Panc1 (cell line): Measurements from ENCODE around the gene SLC9A2. TPM values are rescaled to one million over a fixed set of nuclear protein-coding genes. Genes with fewer than 3 reads are reported as not detected.

Experiments
- ATAC-seq: fragments of 200-7000 bp; cut with Tn5 transposase; 2 replicates; pipeline ENCODE4 v1.9.1; 2020; ENCODE audit warnings: mild to moderate bottlenecking, moderate library complexity
- BruUV-seq: library from RNA; stranded (reverse); fragments of 400-500 nt; replicated peaks from 2 replicates; lab custom pipeline; 2021; lab: Mats Ljungman, UMichigan
- CTCF ChIA-PET: fragments of 300-600 bp; sonication (Branson Sonifier 250); formaldehyde crosslinking; loops from one replicate; lab custom pipeline; 2022; ENCODE audit warnings: antibody characterized with exemption; lab: Charles Lee
- POLR2A ChIA-PET: fragments of 300-600 bp; sonication (Branson Sonifier 250); formaldehyde crosslinking; loops from one replicate; lab custom pipeline; 2022; ENCODE audit warnings: antibody characterized with exemption; lab: Charles Lee
- DNase-seq: peaks from one replicate; pipeline ENCODE4 v3.0.0-alpha.2; 2010; ENCODE audit warnings: low read depth, low spot score
- H3K27ac ChIP-seq: 2 replicates; pipeline ENCODE4 v1.5.1; 2011; ENCODE audit warnings: mild to moderate bottlenecking, low read length, inconsistent platforms
- H3K27me3 ChIP-seq: fragments of 200-500 bp; sonication (Bioruptor generic); 2 replicates; pipeline ENCODE4 v1.6.0; 2014; ENCODE audit warnings: low read length, inconsistent platforms; ENCODE audit not compliant: control insufficient read depth, insufficient read depth
- H3K36me3 ChIP-seq: fragments of 200-500 bp; sonication (Bioruptor generic); 2 replicates; pipeline ENCODE4 v1.5.1; 2014; ENCODE audit warnings: inconsistent platforms, mild to moderate bottlenecking, low read length, moderate library complexity; ENCODE audit not compliant: control insufficient read depth, insufficient read depth
- H3K4me1 ChIP-seq: 2 replicates; pipeline ENCODE4 v1.5.1; 2011; ENCODE audit warnings: inconsistent platforms, mild to moderate bottlenecking, low read length, moderate library complexity; ENCODE audit not compliant: control insufficient read depth, insufficient read depth
- H3K4me3 ChIP-seq, 2 experiments: 2 replicates each; pipeline ENCODE4 v1.5.1; 2011 to 2012; ENCODE audit warnings: low read depth in 2 of 2, low read length in 2 of 2, mild to moderate bottlenecking in 2 of 2, inconsistent platforms in 1 of 2, moderate library complexity in 1 of 2
- H3K9me3 ChIP-seq: fragments of 200-500 bp; sonication (Bioruptor generic); 2 replicates; pipeline ENCODE4 v1.5.1; 2014; ENCODE audit warnings: low read depth, mild to moderate bottlenecking, inconsistent platforms, low read length, moderate library complexity; ENCODE audit not compliant: control insufficient read depth, insufficient read depth
- CTCF ChIP-seq: fragments of 450-650 bp; IDR thresholded peaks from 2 replicates; pipeline ENCODE4 v1.5.1; 2017; ENCODE audit warnings: mild to moderate bottlenecking
- POLR2AphosphoS5 ChIP-seq: IDR thresholded peaks from 2 replicates; pipeline ENCODE4 v1.6.1; 2012; ENCODE audit warnings: mild to moderate bottlenecking, low read depth, low read length, moderate library complexity
- REST ChIP-seq, 2 experiments: IDR thresholded peaks; 2 replicates each; pipeline ENCODE4 v1.6.1; 2011 to 2012; ENCODE audit warnings: low read depth in 2 of 2, control low read depth in 1 of 2, low read length in 1 of 2, mild to moderate bottlenecking in 1 of 2, moderate library complexity in 1 of 2; ENCODE audit not compliant: insufficient read depth in 1 of 2
- TCF7L2 ChIP-seq: IDR thresholded peaks from 2 replicates; pipeline ENCODE4 v1.6.1; 2011; ENCODE audit warnings: mild to moderate bottlenecking, low read depth, low read length, inconsistent platforms
- in situ Hi-C: cut with HindIII; loops from 2 replicates; pipeline ENCODE4 v1.10.0; 2016; ENCODE audit warnings: low sequenced_read_pairs, low pct_unique_long_range_greater_than_20kb
- intact Hi-C: fragments of 100-400 bp; cut with micrococcal nuclease; formaldehyde crosslinking; loops from one replicate; pipeline ENCODE4 v1.10.0; 2022; ENCODE audit not compliant: unreplicated experiment
- total RNA-seq: library from RNA; stranded (reverse); gene quantifications from one replicate; pipeline ENCODE4 v1.2.1, GENCODE V29; 2021; ENCODE audit not compliant: unreplicated experiment

SLC9A2 gene
- total RNA-seq, 1 experiment from 2014 or later = 4.1 TPM

GRCh38 chr2:102582845-102583244 is 36.5 kb upstream of the SLC9A2 start:
- no peak overlapping the region for H3K4me3 ChIP-seq
- in situ Hi-C loops = no loop called here
- ATAC-seq (no peak), DNase-seq (no peak)
- BruUV-seq = no TSS peak
- CTCF ChIA-PET = no interaction called here
- no peaks in the 10 kb centered on the region for H3K9me3 ChIP-seq
- no peak overlapping the region for H3K27ac ChIP-seq
- no peaks in the 10 kb centered on the region for H3K36me3 ChIP-seq
- TF ChIP-seq CTCF = no peak
- TF ChIP-seq REST (IDR thresholded peaks at IDR 0.05; ENCODE audit: insufficient read depth in 1 of 2, low read depth in 2 of 2, low read length in 1 of 2) = no peak
- intact Hi-C loops = no loop called here
- H3K4me1 ChIP-seq = no peaks in the 10 kb centered on the region
- no peaks in the 10 kb centered on the region for H3K27me3 ChIP-seq
- POLR2A ChIA-PET = no interaction called here

- Histone ChIP-seq H3K4me1 (no peaks in the 10 kb centered on the region), H3K27me3 (no peaks in the 10 kb centered on the region), H3K9me3 (no peaks in the 10 kb centered on the region), H3K4me3 (no peak overlapping the region), H3K27ac (no peak overlapping the region), H3K36me3 (no peaks in the 10 kb centered on the region)
- ChIA-PET POLR2A (no interaction called here), CTCF (interaction anchor here (0.7 kb wide), 1 partner anchor 247 kb away, joined by 3 read pairs; no protein-coding TSS in a partner anchor)
- no peak for TF ChIP-seq POLR2AphosphoS5
- no peak for TF ChIP-seq TCF7L2
- TF ChIP-seq CTCF = no peak
- intact Hi-C loops = no loop called here
- ATAC-seq (no peak), DNase-seq (no peak)
- in situ Hi-C loops = no loop called here
- no TSS peak for BruUV-seq
Measured at GRCh38 chr2:102585847-102586404, 33.4 kb upstream of the SLC9A2 start.
